Measurements from ENCODE around the gene MAN2B1. TPM values are rescaled to one million over a fixed set of nuclear protein-coding genes. Genes with fewer than 3 reads are reported as not detected.
A peak's percentile ranks its signal among the peaks of the same experiment; 100 is the strongest.
"Not testable (repeated sequence)": the region's sequence is repeated elsewhere in the genome, so short reads cannot be mapped to it uniquely, and the experiment has no call there.

MAN2B1 gene
- total RNA-seq, 2 donors from 2014 or later: 33.7 to 35.5 TPM

- Histone ChIP-seq H3K27me3 (no peaks in the 10 kb centered on the region), H3K4me1 (no peaks in the 10 kb centered on the region), H3K36me3 (no peaks in the 10 kb centered on the region), H3K4me3 (no peak within 1 kb of the TSS), H3K27ac (no peak within 1 kb of the TSS), H3K9me3 (no peaks in the 10 kb centered on the region)
- no peak for DNase-seq (ENCODE audit: low spot score)
- TF ChIP-seq CTCF (IDR thresholded peaks at IDR 0.05): no peak
These were observed 21.1 kb upstream of the MAN2B1 start, which contains the start of gene GNG14 for GRCh38 chr19:12687496-12688196. GNG14 (plus strand) TSS chr19:12687998; CDS start chr19:12688049, 51 bp downstream.

- Histone ChIP-seq H3K9me3 (no peaks in the 10 kb centered on the region), H3K4me1 (peaks cover 0 to 3% of the 10 kb centered on the region in 2 donors), H3K27ac (no peak overlapping the region), H3K27me3 (no peaks in the 10 kb centered on the region), H3K4me3 (no peak overlapping the region), H3K36me3 (no peaks in the 10 kb centered on the region)
- DNase-seq (ENCODE audit: low spot score): no peak
- no peak for TF ChIP-seq CTCF (IDR thresholded peaks at IDR 0.05)
These were observed 19.3 kb upstream of the MAN2B1 start for GRCh38 chr19:12685831-12686230.

GRCh38 chr19:12681074-12681987 lies 14.8 kb upstream of the MAN2B1 start, which contains the start of gene DHPS:
DHPS (minus strand) TSS chr19:12681880; CDS start chr19:12681766, 114 bp downstream.
- peak within 1 kb of the TSS; percentile 86 to 89 for H3K4me3 ChIP-seq
- no peak for TF ChIP-seq CTCF (IDR thresholded peaks at IDR 0.05)
- peaks cover 35% of the 10 kb centered on the region for H3K36me3 ChIP-seq
- no peaks in the 10 kb centered on the region for H3K9me3 ChIP-seq
- peak; percentile 92 for DNase-seq (ENCODE audit: low spot score)
- H3K4me1 ChIP-seq: peaks cover 0 to 10% of the 10 kb centered on the region in 2 donors
- H3K27me3 ChIP-seq: no peaks in the 10 kb centered on the region
- H3K27ac ChIP-seq: peak within 1 kb of the TSS; percentile 90 to 96

- no peak overlapping the region for H3K4me3 ChIP-seq
- TF ChIP-seq CTCF (IDR thresholded peaks at IDR 0.05): no peak
- H3K36me3 ChIP-seq: peaks cover 46% of the 10 kb centered on the region
- no peak overlapping the region for H3K27ac ChIP-seq
- H3K4me1 ChIP-seq: peaks cover 0 to 10% of the 10 kb centered on the region in 2 donors
- DNase-seq (ENCODE audit: low spot score): no peak
- no peaks in the 10 kb centered on the region for H3K27me3 ChIP-seq
- no peaks in the 10 kb centered on the region for H3K9me3 ChIP-seq
These were observed 13.5 kb upstream of the MAN2B1 start for GRCh38 chr19:12680034-12680433.

GRCh38 chr19:12678039-12678438 lies 11.5 kb upstream of the MAN2B1 start:
- Histone ChIP-seq H3K36me3 (peaks cover 61% of the 10 kb centered on the region), H3K4me1 (peaks cover 0 to 10% of the 10 kb centered on the region in 2 donors)
- H3K4me3 ChIP-seq; DNase-seq (ENCODE audit: low spot score); H3K27ac ChIP-seq; H3K27me3 ChIP-seq; H3K9me3 ChIP-seq: not testable (repeated sequence)

GRCh38 chr19:12676928-12677327 lies 10.4 kb upstream of the MAN2B1 start:
- H3K4me1 ChIP-seq: peaks cover 0 to 10% of the 10 kb centered on the region in 2 donors
- H3K4me3 ChIP-seq: no peak overlapping the region
- H3K27me3 ChIP-seq: no peaks in the 10 kb centered on the region
- peaks cover 61% of the 10 kb centered on the region for H3K36me3 ChIP-seq
- H3K27ac ChIP-seq: no peak overlapping the region
- H3K9me3 ChIP-seq: no peaks in the 10 kb centered on the region
- TF ChIP-seq CTCF (IDR thresholded peaks at IDR 0.05): no peak
- DNase-seq (ENCODE audit: low spot score): no peak
